Astrocyte (in vitro differentiated cells and primary cell): ENCODE data around the gene PEAR1.

Experiments
- EZH2 ChIP-seq: IDR thresholded peaks from 2 replicates; pipeline ENCODE4 v1.6.1; 2012; ENCODE audit warnings: mild to moderate bottlenecking, low read length, inconsistent platforms; ENCODE audit not compliant: insufficient read depth
- TF ChIP-seq, protein P1 (sequence below): IDR thresholded peaks from 2 replicates; pipeline ENCODE4 v1.5.1; 2011; ENCODE audit warnings: low read depth, mild to moderate bottlenecking, inconsistent platforms, low read length, moderate library complexity; ENCODE audit not compliant: insufficient read depth

- TF ChIP-seq, protein P1, sequence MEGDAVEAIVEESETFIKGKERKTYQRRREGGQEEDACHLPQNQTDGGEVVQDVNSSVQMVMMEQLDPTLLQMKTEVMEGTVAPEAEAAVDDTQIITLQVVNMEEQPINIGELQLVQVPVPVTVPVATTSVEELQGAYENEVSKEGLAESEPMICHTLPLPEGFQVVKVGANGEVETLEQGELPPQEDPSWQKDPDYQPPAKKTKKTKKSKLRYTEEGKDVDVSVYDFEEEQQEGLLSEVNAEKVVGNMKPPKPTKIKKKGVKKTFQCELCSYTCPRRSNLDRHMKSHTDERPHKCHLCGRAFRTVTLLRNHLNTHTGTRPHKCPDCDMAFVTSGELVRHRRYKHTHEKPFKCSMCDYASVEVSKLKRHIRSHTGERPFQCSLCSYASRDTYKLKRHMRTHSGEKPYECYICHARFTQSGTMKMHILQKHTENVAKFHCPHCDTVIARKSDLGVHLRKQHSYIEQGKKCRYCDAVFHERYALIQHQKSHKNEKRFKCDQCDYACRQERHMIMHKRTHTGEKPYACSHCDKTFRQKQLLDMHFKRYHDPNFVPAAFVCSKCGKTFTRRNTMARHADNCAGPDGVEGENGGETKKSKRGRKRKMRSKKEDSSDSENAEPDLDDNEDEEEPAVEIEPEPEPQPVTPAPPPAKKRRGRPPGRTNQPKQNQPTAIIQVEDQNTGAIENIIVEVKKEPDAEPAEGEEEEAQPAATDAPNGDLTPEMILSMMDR, result no peak
- TF ChIP-seq EZH2, result no peak
Measured at GRCh38 chr1:156944268-156944667, 50.8 kb downstream of the PEAR1 start.
